H1 (cell line): ENCODE data around the gene AHDC1.

ENCODE experiments used
- BACH1 ChIP-seq: IDR thresholded peaks from 2 replicates; pipeline ENCODE4 v1.6.1; 2012; ENCODE audit warnings: low read length, improper control_type of control experiment
- JUN ChIP-seq: IDR thresholded peaks from 2 replicates; pipeline ENCODE4 v1.6.1; 2011; ENCODE audit warnings: low read depth, mild to moderate bottlenecking, improper control_type of control experiment, low read length
- POLR2A ChIP-seq, 2 experiments: IDR thresholded peaks; 1 replicate in 1 of 2; 2 replicates in 1 of 2; pipeline ENCODE4 v1.6.1; 2011; ENCODE audit warnings: low read depth in 2 of 2, low read length in 2 of 2, mild to moderate bottlenecking in 2 of 2; ENCODE audit errors: control extremely low read depth in 1 of 2
- POLR2AphosphoS5 ChIP-seq: IDR thresholded peaks from 2 replicates; pipeline ENCODE4 v1.6.1; 2011; ENCODE audit warnings: low read depth, low read length
- TF ChIP-seq, protein P1 (sequence below), 3 experiments: IDR thresholded peaks; 1 replicate in 2 of 3; 2 replicates in 1 of 3; pipeline versions ENCODE4 v1.5.1 to v1.6.1; 2011; ENCODE audit warnings: low read length in 3 of 3, mild to moderate bottlenecking in 3 of 3, inconsistent platforms in 2 of 3, low read depth in 1 of 3, moderate library complexity in 1 of 3; ENCODE audit not compliant: insufficient read depth in 1 of 3; ENCODE audit errors: control extremely low read depth in 1 of 3

DNA sequence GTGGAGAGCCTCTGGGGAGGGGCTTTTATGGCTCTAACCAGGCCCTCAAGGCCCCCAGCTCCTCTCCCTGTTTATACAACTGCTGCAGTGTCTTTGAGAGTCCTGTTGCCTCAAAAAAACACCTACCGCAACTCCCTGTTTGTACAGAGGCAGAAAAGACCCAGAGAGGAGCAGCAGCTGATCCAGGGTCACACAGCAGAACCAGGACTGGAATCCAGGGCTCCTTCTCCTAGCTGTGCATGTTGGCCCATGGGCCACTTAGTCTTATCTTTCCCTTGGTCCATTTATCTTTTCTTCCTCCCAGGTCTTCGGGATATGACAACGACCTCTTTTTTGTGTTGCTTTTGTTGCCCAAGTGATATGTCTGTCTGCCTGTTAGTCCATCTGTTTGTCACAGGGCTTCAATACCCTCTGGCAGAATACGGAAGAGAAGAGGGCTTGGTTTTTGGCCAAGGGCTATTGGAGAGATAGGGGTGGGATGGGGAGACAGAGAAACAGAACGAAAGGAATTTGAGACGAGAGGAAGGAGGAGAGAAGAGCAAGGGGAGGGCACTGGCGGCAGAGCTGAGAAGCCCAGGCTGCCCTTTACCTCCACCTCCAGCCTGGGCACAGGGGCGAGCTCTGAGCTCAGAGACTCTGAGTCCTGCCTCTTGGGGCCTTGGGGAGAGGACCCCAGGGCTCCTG lies 80.5 kb downstream of the AHDC1 start:
- no peak for TF ChIP-seq POLR2AphosphoS5
- TF ChIP-seq, protein P1, sequence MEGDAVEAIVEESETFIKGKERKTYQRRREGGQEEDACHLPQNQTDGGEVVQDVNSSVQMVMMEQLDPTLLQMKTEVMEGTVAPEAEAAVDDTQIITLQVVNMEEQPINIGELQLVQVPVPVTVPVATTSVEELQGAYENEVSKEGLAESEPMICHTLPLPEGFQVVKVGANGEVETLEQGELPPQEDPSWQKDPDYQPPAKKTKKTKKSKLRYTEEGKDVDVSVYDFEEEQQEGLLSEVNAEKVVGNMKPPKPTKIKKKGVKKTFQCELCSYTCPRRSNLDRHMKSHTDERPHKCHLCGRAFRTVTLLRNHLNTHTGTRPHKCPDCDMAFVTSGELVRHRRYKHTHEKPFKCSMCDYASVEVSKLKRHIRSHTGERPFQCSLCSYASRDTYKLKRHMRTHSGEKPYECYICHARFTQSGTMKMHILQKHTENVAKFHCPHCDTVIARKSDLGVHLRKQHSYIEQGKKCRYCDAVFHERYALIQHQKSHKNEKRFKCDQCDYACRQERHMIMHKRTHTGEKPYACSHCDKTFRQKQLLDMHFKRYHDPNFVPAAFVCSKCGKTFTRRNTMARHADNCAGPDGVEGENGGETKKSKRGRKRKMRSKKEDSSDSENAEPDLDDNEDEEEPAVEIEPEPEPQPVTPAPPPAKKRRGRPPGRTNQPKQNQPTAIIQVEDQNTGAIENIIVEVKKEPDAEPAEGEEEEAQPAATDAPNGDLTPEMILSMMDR (IDR thresholded peaks at IDR 0.05; ENCODE audit: control extremely low read depth in 1 of 3, insufficient read depth in 1 of 3, low read depth in 1 of 3, low read length in 3 of 3), result no peak
- TF ChIP-seq JUN, result no peak
- TF ChIP-seq POLR2A (IDR thresholded peaks at IDR 0.05; ENCODE audit: control extremely low read depth in 1 of 2, low read depth in 2 of 2, low read length in 2 of 2), result no peak
- TF ChIP-seq BACH1, result no peak
